Right atrium auricular region (tissue), 2 donors: ENCODE data around the gene INSM2. TPM values are rescaled to one million over a fixed set of nuclear protein-coding genes. Genes with fewer than 3 reads are reported as not detected.

ENCODE experiments used
- DNase-seq: peaks from one replicate; pipeline ENCODE4 v3.0.0-alpha.2; 2019; ENCODE audit warnings: low spot score
- H3K27ac ChIP-seq, 2 donors: fragments of 200-600 bp; sonication (generic); 1 replicate in 1 of 2; 2 replicates in 1 of 2; pipeline ENCODE4 v1.5.1; 2016 to 2019
- H3K27me3 ChIP-seq, 2 donors: fragments of 200-600 bp; sonication (generic); one replicate each; pipeline versions ENCODE4 v1.5.1 to v1.6.0; 2017 to 2019
- H3K36me3 ChIP-seq: fragments of 200-600 bp; sonication (generic); one replicate; pipeline ENCODE4 v1.5.1; 2016
- H3K4me1 ChIP-seq, 2 donors: fragments of 200-600 bp; sonication (generic); one replicate each; pipeline versions ENCODE4 v1.5.1 to v1.6.0; 2017 to 2019
- H3K4me3 ChIP-seq, 2 donors: fragments of 200-600 bp; sonication (generic); 1 replicate in 1 of 2; 2 replicates in 1 of 2; pipeline ENCODE4 v1.5.1; 2017 to 2019; ENCODE audit warnings: mild to moderate bottlenecking in 1 of 2, moderate library complexity in 1 of 2
- H3K9me3 ChIP-seq, 2 donors: fragments of 200-600 bp; sonication (generic); one replicate each; pipeline ENCODE4 v1.5.1; 2019
- total RNA-seq, 2 donors: library from RNA; depleted of rRNA; stranded (reverse); fragments of >200 nt; gene quantifications; one replicate each; pipeline ENCODE4 v1.1.0, GENCODE V29; 2016
- TF ChIP-seq, protein P1 (sequence below), 2 donors: fragments of 200-600 bp; sonication (generic); IDR thresholded peaks; one replicate each; pipeline ENCODE4 v1.5.1; 2019; ENCODE audit warnings: antibody characterized with exemption in 2 of 2

The INSM2 gene
- total RNA-seq, 2 donors from 2014 or later: not detected

DNA sequence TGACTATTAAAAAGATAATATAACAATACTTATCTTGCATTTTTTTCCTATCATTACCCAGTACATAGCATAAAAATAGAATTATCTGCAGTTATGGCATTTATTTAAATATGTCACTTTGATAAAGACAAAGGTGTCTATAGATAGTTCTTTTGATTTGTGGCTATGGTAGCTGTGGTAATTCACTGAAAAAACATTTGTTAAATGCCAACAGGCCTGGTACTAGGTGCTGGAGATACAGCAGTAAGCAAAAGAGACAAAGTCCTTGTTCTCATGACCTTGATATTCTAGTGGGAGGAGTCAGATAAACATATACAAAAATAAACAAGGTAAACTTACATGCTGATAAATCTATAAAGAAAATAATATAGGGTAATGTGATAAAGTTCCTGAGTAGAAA, 44.7 kb downstream of the INSM2 start:
- H3K4me3 ChIP-seq: no peak overlapping the region
- H3K27ac ChIP-seq: no peak overlapping the region
- H3K4me1 ChIP-seq: no peaks in the 10 kb centered on the region
- no peaks in the 10 kb centered on the region for H3K27me3 ChIP-seq
- DNase-seq: no peak
- no peaks in the 10 kb centered on the region for H3K36me3 ChIP-seq
- H3K9me3 ChIP-seq: no peaks in the 10 kb centered on the region
- TF ChIP-seq, protein P1, sequence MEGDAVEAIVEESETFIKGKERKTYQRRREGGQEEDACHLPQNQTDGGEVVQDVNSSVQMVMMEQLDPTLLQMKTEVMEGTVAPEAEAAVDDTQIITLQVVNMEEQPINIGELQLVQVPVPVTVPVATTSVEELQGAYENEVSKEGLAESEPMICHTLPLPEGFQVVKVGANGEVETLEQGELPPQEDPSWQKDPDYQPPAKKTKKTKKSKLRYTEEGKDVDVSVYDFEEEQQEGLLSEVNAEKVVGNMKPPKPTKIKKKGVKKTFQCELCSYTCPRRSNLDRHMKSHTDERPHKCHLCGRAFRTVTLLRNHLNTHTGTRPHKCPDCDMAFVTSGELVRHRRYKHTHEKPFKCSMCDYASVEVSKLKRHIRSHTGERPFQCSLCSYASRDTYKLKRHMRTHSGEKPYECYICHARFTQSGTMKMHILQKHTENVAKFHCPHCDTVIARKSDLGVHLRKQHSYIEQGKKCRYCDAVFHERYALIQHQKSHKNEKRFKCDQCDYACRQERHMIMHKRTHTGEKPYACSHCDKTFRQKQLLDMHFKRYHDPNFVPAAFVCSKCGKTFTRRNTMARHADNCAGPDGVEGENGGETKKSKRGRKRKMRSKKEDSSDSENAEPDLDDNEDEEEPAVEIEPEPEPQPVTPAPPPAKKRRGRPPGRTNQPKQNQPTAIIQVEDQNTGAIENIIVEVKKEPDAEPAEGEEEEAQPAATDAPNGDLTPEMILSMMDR (IDR thresholded peaks at IDR 0.05): no peak

Other genes starting within 250 kb of the INSM2 start
- 100 to 1,000 TPM; 143 to 191 TPM for gene PSMA6, start 241.8 kb upstream of the INSM2 start, total RNA-seq
- 100 to 1,000 TPM; 237 to 302 TPM for gene NFKBIA, start 129.4 kb upstream of the INSM2 start, total RNA-seq